Skeletal muscle satellite cell (primary cell): ENCODE data around the gene FMOD.

Source experiments
- H3K27me3 ChIP-seq: 2 replicates; pipeline ENCODE4 v1.7.0; 2013; ENCODE audit warnings: low read length; ENCODE audit not compliant: control insufficient read depth, insufficient read depth
- H3K36me3 ChIP-seq: 2 replicates; pipeline ENCODE4 v1.7.0; 2013; ENCODE audit warnings: mild to moderate bottlenecking, control low read depth, low read length; ENCODE audit not compliant: insufficient read depth
- H3K4me1 ChIP-seq: 2 replicates; pipeline ENCODE4 v1.7.0; 2013; ENCODE audit warnings: low read length; ENCODE audit not compliant: control insufficient read depth, insufficient read depth
- H3K4me2 ChIP-seq: 2 replicates; pipeline ENCODE4 v1.7.0; 2013; ENCODE audit warnings: mild to moderate bottlenecking, low read length
- H3K4me3 ChIP-seq: 2 replicates; pipeline ENCODE4 v1.7.0; 2013; ENCODE audit warnings: low read length
- H3K9ac ChIP-seq: 2 replicates; pipeline ENCODE4 v1.7.0; 2013; ENCODE audit warnings: mild to moderate bottlenecking, low read depth, low read length, moderate library complexity
- H3K9me3 ChIP-seq: replicated peaks from 2 replicates; pipeline ENCODE4 v1.7.0; 2013; ENCODE audit warnings: mild to moderate bottlenecking, control low read depth, low read length

The FMOD gene

DNA sequence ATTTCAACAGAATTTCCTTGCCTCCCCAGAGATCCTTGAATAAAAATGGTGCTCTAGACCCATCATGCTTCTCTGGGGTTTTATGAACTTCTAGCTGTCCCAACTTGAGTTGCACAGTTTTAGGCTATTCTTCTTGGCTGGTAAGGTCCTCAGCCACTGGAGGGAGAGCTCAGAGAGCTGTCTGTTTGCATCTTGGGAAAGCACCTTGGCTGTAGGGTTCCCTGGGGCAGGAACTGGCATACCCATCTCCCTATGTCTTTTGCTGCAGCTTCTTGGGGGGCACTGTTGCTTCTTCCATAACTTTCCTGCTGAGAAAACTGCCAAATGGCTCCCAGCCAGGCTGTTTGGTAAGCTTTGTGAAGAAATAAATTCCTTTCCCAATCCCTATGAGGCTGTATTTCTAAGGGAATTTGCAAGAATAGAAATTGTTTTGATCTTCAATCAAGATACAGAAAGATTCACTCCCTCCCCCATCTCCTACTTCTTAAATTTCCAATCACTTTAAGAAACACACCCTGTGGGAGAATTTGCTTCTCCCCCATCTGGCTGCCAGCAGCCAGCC, 8.2 kb upstream of the FMOD start:
- peaks cover 89% of the 10 kb centered on the region for H3K27me3 ChIP-seq
- no peaks in the 10 kb centered on the region for H3K9me3 ChIP-seq
- H3K4me3 ChIP-seq, result no peak overlapping the region
- H3K36me3 ChIP-seq, result no peaks in the 10 kb centered on the region
- no peak overlapping the region for H3K9ac ChIP-seq
- H3K4me1 ChIP-seq, result no peaks in the 10 kb centered on the region
- no peak overlapping the region for H3K4me2 ChIP-seq

DNA sequence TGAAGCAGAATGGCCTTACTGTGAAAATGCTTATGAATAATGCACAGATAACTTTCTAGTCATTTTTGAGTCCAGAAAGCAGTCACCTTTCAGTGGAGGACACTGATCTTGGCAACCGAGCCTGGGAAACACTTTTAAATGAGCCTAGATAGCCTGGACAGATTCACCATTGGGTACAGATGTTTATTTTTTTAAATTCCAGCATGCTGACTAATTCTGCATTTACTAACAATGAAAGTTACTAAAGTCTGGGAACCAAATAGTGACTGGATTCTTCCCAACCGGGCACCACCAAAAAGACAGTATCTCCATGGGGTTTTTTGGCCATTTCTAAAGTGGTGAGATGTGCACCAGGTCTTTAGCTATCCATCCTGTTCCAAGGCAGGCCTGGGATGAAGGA, 3.3 kb upstream of the FMOD start:
- H3K9ac ChIP-seq, result no peak overlapping the region
- H3K9me3 ChIP-seq, result no peaks in the 10 kb centered on the region
- no peak overlapping the region for H3K4me3 ChIP-seq
- H3K36me3 ChIP-seq, result no peaks in the 10 kb centered on the region
- peaks cover 79% of the 10 kb centered on the region for H3K27me3 ChIP-seq
- no peak overlapping the region for H3K4me2 ChIP-seq
- H3K4me1 ChIP-seq, result no peaks in the 10 kb centered on the region

GRCh38 chr1:203353486-203353885, 2.6 kb upstream of the FMOD start:
- H3K9ac ChIP-seq, result no peak overlapping the region
- H3K4me2 ChIP-seq, result no peak overlapping the region
- H3K4me1 ChIP-seq, result no peaks in the 10 kb centered on the region
- no peak overlapping the region for H3K4me3 ChIP-seq
- H3K27me3 ChIP-seq, result peaks cover 79% of the 10 kb centered on the region
- no peaks in the 10 kb centered on the region for H3K9me3 ChIP-seq
- no peaks in the 10 kb centered on the region for H3K36me3 ChIP-seq

- Histone ChIP-seq H3K9me3 (no peaks in the 10 kb centered on the region), H3K9ac (no peak overlapping the region), H3K27me3 (peaks cover 69% of the 10 kb centered on the region), H3K4me1 (no peaks in the 10 kb centered on the region), H3K4me2 (no peak overlapping the region), H3K4me3 (no peak overlapping the region), H3K36me3 (no peaks in the 10 kb centered on the region)
Measured at GRCh38 chr1:203349773-203350524, 973 bp downstream of the FMOD start.

GRCh38 chr1:203349166-203349565, 1.8 kb downstream of the FMOD start:
- H3K27me3 ChIP-seq, result peaks cover 71% of the 10 kb centered on the region
- H3K36me3 ChIP-seq, result no peaks in the 10 kb centered on the region
- no peak overlapping the region for H3K4me2 ChIP-seq
- H3K9me3 ChIP-seq, result no peaks in the 10 kb centered on the region
- no peaks in the 10 kb centered on the region for H3K4me1 ChIP-seq
- H3K4me3 ChIP-seq, result no peak overlapping the region
- no peak overlapping the region for H3K9ac ChIP-seq

- H3K9ac ChIP-seq, result no peak overlapping the region
- no peaks in the 10 kb centered on the region for H3K9me3 ChIP-seq
- H3K4me2 ChIP-seq, result no peak overlapping the region
- H3K4me1 ChIP-seq, result no peaks in the 10 kb centered on the region
- H3K27me3 ChIP-seq, result peaks cover 83% of the 10 kb centered on the region
- no peaks in the 10 kb centered on the region for H3K36me3 ChIP-seq
- H3K4me3 ChIP-seq, result no peak overlapping the region
Measured at GRCh38 chr1:203346769-203347102, 4.2 kb downstream of the FMOD start.

GRCh38 chr1:203346060-203346768, 4.7 kb downstream of the FMOD start:
- Histone ChIP-seq H3K27me3 (peaks cover 84% of the 10 kb centered on the region), H3K4me3 (no peak overlapping the region)

GRCh38 chr1:203343956-203344754, 6.8 kb downstream of the FMOD start:
- Histone ChIP-seq H3K4me1 (no peaks in the 10 kb centered on the region), H3K27me3 (peaks cover 74% of the 10 kb centered on the region), H3K36me3 (no peaks in the 10 kb centered on the region)

More at GRCh38 chr1:203346060-203346768, 4.7 kb downstream of the FMOD start:
- H3K4me1 ChIP-seq, result no peaks in the 10 kb centered on the region
- H3K36me3 ChIP-seq, result no peaks in the 10 kb centered on the region
- H3K9me3 ChIP-seq, result no peaks in the 10 kb centered on the region
- H3K9ac ChIP-seq, result no peak overlapping the region
- H3K4me2 ChIP-seq, result no peak overlapping the region

DNA sequence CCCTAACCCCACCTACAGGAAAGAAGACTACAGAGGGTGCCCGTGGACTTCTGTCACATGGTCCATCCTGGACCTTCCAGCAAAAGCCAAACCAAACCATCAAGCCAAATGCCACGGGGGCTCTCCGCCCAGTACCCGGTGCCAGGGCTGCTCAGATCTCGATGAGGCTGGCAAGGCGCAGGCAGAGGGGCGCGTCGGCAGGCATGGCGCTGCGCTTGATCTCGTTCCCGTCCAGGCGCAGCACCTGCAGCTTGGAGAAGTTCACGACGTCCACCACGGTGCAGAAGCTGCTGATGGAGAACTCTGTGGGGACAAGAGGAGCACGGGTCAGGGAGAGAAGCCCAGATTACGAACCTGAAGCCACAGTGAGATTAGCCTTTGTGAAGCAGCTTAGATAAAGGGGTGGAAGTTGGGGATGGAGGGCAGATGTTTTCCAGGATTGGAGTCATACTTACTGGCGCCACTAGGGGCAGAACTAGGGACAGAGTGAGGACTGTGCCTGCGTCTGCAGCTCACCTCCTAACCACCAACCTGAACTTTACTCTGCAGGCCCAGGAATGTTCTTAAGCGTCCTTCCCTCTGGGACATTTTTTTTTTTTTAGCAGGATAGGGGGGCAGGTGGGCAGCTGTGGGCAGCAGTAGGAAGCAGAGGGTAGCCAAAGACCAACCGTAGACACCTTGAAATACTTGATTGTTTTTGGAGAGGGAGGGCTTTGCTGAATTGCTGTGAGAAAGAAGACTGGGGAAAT, 8.6 kb downstream of the FMOD start:
- Histone ChIP-seq H3K9ac (no peak overlapping the region), H3K4me3 (no peak overlapping the region)

More at GRCh38 chr1:203343956-203344754, 6.8 kb downstream of the FMOD start:
- no peak overlapping the region for H3K4me3 ChIP-seq
- no peak overlapping the region for H3K9ac ChIP-seq
- no peaks in the 10 kb centered on the region for H3K9me3 ChIP-seq
- no peak overlapping the region for H3K4me2 ChIP-seq

DNA sequence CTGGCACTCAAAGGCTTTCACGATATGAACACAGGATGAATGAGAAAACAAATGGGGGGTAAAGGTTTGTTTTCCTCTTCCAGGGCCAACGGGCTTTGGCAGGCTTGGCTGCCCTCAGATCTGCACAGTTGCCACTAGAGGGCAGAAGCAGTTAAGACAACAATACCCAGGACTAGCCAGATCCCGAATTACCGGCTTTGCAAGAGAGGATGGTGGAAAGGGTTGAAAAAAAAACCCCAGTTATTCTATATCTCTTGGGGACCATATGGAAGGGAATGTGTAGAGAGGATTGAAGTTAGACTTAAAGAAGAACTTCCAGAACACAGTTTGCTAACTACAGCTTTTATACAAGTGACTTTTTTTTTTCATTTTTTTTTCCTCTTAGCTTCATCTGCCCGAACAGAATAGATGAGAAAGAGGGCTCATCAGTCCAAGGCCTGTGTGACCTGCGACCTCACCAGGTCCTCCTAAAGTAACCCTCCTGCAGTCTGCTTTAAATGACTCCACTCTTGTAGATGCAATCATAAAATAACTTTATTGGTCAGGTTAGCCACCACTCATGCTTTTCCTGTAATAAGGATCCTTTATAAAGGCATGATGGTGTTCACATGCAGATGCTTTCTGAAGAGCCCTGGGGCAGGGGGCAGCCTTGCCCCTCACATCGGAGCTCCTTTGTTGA, 10.7 kb downstream of the FMOD start:
- Histone ChIP-seq H3K4me2 (no peak overlapping the region), H3K9ac (no peak overlapping the region), H3K4me3 (no peak overlapping the region), H3K36me3 (no peaks in the 10 kb centered on the region), H3K9me3 (no peaks in the 10 kb centered on the region), H3K27me3 (peaks cover 63% of the 10 kb centered on the region), H3K4me1 (no peaks in the 10 kb centered on the region)

More for the DNA sequence above, 8.6 kb downstream of the FMOD start:
- H3K27me3 ChIP-seq, result peaks cover 58% of the 10 kb centered on the region
- H3K4me1 ChIP-seq, result no peaks in the 10 kb centered on the region
- no peak overlapping the region for H3K4me2 ChIP-seq
- H3K36me3 ChIP-seq, result no peaks in the 10 kb centered on the region
- H3K9me3 ChIP-seq, result no peaks in the 10 kb centered on the region
